T follicular helper cell (primary cell): ENCODE measurements around the gene PTPN18.

Experiments used
- DNase-seq: peaks from one replicate; pipeline ENCODE4 v3.0.0-alpha.2; 2020; ENCODE audit warnings: low read depth

The PTPN18 gene

GRCh38 chr2:130339885-130340745 lies 15.7 kb upstream of the PTPN18 start:
- no peak for DNase-seq

GRCh38 chr2:130341562-130342019 lies 14.3 kb upstream of the PTPN18 start:
- DNase-seq: no peak

DNA sequence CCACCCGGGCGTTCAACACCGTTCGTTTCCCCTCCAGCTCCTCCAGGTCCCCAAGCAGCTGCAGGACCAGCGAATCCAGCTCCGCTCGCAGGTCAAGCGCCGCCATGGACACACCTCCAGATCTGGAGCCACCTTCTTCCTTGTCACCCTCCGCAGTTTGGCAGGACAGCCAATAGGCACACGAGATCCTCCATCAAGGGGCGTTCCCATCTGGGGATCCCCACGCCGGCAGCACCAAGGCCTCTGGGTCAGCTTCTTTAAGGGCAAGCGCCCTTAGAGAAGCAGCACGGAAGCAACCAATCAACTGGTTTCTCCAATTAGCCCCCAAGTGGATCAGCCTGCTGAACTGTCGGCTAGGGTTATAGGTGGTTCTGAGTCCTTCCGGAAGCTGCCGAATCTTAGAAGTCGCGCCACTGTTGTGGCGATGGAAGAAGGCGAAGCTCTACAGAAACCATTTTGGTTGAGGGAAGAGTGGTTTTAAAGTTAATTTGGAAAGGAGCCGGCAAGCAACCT lies 13.8 kb upstream of the PTPN18 start:
- peak; percentile 78 for DNase-seq

- peak; percentile 95 for DNase-seq
These were observed 13.2 kb upstream of the PTPN18 start, which contains the start of gene IMP4 for GRCh38 chr2:130342533-130343275. Gene IMP4, plus strand, starts transcription at chr2:130342897. Its CDS starts 36 bp downstream, at chr2:130342933.

GRCh38 chr2:130344578-130344977 lies 11.3 kb upstream of the PTPN18 start:
- no peak for DNase-seq

DNA sequence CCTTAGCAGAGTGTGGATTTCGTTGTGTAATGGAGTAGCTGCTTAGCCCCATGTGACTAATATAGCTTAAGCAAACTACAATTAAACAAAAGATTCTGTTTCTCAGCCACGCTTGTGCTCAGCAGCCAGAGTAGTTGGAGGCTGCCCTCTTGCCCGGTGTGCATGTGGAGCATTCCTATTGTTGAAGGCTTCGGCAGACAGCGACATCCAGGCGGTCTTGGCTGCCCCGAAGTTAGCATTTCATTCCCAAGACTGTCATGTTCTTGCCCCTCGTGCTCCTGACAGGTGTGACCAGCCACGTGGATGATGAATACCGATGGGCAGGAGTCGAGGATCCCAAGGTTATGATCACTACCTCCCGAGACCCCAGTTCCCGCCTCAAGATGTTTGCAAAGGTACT lies 10.8 kb upstream of the PTPN18 start:
- DNase-seq: no peak

DNA sequence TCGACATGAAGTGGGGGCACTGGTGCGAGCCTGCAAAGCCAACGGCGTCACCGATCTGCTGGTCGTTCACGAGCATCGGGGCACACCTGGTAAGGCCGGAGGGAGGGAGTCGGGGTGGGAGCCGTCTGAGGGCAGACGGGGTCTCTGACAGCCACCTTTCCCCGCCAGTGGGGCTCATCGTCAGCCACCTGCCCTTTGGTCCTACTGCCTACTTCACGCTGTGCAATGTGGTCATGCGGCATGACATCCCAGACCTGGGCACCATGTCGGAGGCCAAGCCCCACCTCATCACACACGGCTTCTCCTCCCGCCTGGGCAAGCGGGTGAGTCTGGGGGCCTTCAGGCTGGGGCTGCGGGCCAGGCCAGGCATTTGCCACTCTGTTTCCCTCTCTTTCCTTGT lies 10.2 kb upstream of the PTPN18 start:
- DNase-seq: no peak

DNA sequence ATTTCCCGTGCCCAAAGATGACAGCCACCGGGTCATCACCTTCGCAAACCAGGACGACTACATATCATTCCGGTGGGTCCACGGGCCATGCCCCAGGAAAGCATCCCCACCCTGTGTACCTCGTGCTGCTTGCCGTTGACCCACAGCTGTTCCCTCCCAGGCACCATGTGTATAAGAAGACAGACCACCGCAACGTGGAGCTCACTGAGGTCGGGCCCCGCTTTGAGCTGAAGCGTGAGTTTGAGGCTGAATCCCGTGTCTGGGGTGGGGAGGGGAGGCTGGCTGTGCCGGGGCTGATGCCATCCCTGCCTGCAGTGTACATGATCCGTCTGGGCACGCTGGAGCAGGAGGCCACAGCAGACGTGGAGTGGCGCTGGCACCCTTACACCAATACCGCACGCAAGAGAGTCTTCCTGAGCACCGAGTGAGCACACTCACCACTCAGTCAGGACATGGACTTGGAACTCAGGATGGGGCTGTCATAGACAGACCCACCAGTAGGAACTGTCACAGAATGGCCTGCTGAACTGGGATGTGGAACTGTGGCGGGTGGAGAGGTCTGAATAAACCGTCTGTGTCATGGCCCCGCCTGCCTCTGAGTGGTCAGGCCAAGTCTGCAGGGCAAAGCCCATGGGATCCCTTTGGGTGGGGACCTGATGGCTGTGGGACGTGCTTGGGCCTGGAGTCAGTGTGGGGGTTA lies 9.7 kb upstream of the PTPN18 start:
- no peak for DNase-seq

DNA sequence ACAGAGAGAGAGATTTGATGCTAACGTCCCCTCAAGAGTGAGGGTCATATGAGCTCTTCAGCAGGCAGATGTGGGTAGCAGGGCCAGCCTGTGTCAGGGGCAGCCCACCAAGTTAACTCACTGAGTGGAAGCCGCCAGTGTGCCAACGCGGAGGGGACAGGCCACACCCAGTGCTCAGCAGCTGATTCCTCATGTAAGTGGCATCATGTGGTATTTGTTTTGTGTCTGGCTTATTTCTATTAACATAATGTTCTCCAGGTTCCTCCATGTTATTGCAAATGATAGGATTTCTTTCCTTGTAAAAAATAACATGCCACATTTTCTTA lies 9.2 kb upstream of the PTPN18 start:
- no peak for DNase-seq

GRCh38 chr2:130347220-130347925 lies 8.5 kb upstream of the PTPN18 start:
- no peak for DNase-seq

DNA sequence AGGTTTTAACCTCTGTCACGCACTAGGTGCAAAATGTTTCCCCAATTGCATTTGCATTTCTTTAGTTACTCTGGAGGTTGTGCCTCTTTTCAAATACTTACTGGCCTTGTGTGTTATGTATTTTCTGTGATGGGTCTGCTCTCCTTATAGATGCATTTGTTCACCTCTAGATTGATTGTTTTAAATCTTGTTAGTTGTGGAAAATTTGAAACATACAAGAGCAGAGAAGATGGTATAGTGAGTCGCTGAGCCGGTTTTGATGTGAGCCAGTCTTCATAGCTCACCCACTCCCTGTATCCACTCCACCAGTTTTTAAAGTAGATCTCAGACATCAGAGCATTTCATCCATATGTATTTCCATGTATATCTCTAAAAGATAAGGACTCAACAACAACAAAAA lies 6.7 kb upstream of the PTPN18 start:
- no peak for DNase-seq

- no peak for DNase-seq
These were observed 4.1 kb upstream of the PTPN18 start for GRCh38 chr2:130351711-130352110.

GRCh38 chr2:130352237-130352636 lies 3.6 kb upstream of the PTPN18 start:
- DNase-seq: no peak

- no peak for DNase-seq
These were observed 2.3 kb upstream of the PTPN18 start for GRCh38 chr2:130353291-130354138.

- no peak for DNase-seq
These were observed 1.8 kb upstream of the PTPN18 start for GRCh38 chr2:130354139-130354428.

GRCh38 chr2:130355172-130355577 lies 681 bp upstream of the PTPN18 start:
- no peak for DNase-seq

DNA sequence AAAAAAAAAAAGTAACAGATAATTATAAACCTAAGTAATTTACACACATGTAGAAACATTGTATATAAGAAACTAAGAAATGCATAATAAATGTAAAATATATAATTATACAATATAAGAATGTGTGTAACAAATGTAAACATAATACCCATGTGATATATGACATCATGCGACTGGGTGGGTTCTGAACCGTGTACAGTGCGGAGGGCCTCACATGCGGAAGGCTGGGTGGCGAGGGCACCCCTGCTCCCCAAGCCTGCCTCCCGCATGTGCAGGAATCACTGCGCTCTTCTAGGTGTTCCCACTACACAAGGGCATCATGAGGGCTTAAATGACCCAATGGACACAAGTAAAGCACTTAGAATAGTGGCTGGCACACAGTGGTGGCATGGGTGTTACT lies 2.0 kb downstream of the PTPN18 start:
- DNase-seq: no peak

DNA sequence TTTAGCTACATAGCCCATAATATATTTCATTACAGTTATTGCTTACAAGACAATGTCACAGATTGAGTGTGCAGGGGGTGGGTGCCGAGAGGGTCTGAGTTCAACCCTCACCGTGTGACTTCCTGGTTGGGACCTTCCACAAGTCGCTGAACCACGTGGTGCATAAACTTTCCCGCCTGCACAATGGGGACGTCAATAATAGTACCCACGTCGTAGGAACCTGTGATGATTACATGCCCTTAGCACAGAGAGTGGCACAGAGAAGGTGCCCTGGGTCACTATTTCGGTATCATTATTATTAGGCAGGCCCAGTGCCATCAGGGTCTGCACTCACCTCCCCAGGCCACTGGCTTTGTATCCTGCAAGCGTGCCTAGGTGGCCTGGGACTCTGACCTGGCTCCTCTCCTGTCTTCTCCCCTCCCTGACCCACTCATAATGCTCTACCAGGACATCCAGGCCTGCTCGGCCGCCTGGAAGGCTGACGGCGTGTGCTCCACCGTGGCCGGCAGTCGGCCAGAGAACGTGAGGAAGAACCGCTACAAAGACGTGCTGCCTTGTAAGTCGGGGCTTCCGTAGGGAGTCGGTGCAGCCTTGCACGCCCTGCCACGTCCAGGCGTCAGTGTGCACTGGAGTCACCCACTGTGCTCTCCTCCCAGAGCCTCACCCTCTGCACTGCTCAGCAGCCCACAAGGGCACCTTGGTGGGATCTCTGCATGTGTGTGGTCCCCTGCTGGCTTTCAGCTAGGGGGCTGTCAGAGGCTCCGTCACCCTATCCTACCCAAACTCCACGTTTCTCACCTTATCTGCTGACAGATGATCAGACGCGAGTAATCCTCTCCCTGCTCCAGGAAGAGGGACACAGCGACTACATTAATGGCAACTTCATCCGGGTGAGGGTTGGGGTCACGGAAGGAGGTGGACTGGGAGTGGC lies 2.8 kb downstream of the PTPN18 start:
- DNase-seq: no peak

- no peak for DNase-seq
These were observed 3.6 kb downstream of the PTPN18 start for GRCh38 chr2:130359466-130359865.

- no peak for DNase-seq
These were observed 7.6 kb downstream of the PTPN18 start for GRCh38 chr2:130363479-130363878.
